ENCODE data around the gene CCDC102A.

GRCh38 chr16:57472665-57473060 is 63.7 kb downstream of the CCDC102A start:
- TF ChIP-seq CTCF (IDR thresholded peaks at IDR 0.05) (no peak), POLR2A (IDR thresholded peaks at IDR 0.05) (no peak)

Data from thyroid gland (tissue), 4 donors.